HCT116 (cell line): Measurements from ENCODE around the gene HEPACAM2. TPM values are rescaled to one million over a fixed set of nuclear protein-coding genes. Genes with fewer than 3 reads are reported as not detected.

Source experiments
- ATAC-seq: fragments of 200-7000 bp; cut with Tn5 transposase; 2 replicates; pipeline ENCODE4 v1.9.1; 2020; ENCODE audit warnings: mild to moderate bottlenecking, moderate library complexity
- BruUV-seq: library from RNA; stranded (reverse); fragments of 400-500 nt; replicated peaks from 2 replicates; lab custom pipeline; 2021; lab: Mats Ljungman, UMichigan
- CTCF ChIA-PET: fragments of 300-600 bp; sonication (Branson Sonifier 250); formaldehyde crosslinking; loops from one replicate; lab custom pipeline; 2021; ENCODE audit warnings: antibody characterized with exemption; lab: Charles Lee
- POLR2A ChIA-PET: fragments of 300-600, 350-600 bp; sonication (Branson Sonifier 250); formaldehyde crosslinking; loops from one replicate; lab custom pipeline; 2021; ENCODE audit warnings: antibody characterized with exemption; lab: Charles Lee
- RAD21 ChIA-PET, 2 experiments: fragments of 300-600 bp; sonication (Branson Sonifier 250); formaldehyde crosslinking; loops; one replicate each; lab custom pipeline; 2023; ENCODE audit warnings: low total read pairs in 2 of 2; ENCODE audit not compliant: uncharacterized antibody in 2 of 2, unreplicated experiment in 2 of 2, low non-redundant PET in 1 of 2; lab: Charles Lee
- DNase-seq: peaks from one replicate; pipeline ENCODE4 v3.0.0-alpha.2; 2010; ENCODE audit warnings: low read depth, low spot score
- H2AFZ ChIP-seq: fragments of 200-600 bp; shearing (Covaris generic), sonication (generic); 2 replicates; pipeline ENCODE4 v1.6.1; 2017; ENCODE audit warnings: low read depth, mixed run types, mixed read lengths, antibody characterized with exemption, low read length; ENCODE audit not compliant: poor library complexity, severe bottlenecking
- H3K27ac ChIP-seq: 2 replicates; pipeline ENCODE4 v1.5.1; 2012; ENCODE audit warnings: low read depth, low read length
- H3K27me3 ChIP-seq: fragments of 200-600 bp; sonication (generic); 2 replicates; pipeline ENCODE4 v1.6.1; 2016; ENCODE audit warnings: mixed run types, low read length, mixed read lengths; ENCODE audit not compliant: insufficient read depth
- H3K36me3 ChIP-seq, 2 experiments: fragments of 200-500 bp in 1 of 2; fragments of 200-600 bp in 1 of 2; sonication (Bioruptor generic) in 1 of 2; sonication (generic) in 1 of 2; 2 replicates each; pipeline versions ENCODE4 v1.5.1 to v1.6.1; 2014 to 2016; ENCODE audit warnings: low read length in 2 of 2, inconsistent platforms in 1 of 2, mixed read lengths in 1 of 2, mixed run types in 1 of 2; ENCODE audit not compliant: insufficient read depth in 2 of 2, control insufficient read depth in 1 of 2
- H3K4me1 ChIP-seq, 2 experiments: fragments of 200-600 bp in 1 of 2; sonication (generic) in 1 of 2; 2 replicates each; pipeline versions ENCODE4 v1.5.1 to v1.6.1; 2012 to 2017; ENCODE audit warnings: low read length in 2 of 2, inconsistent platforms in 1 of 2, mild to moderate bottlenecking in 1 of 2, mixed read lengths in 1 of 2, mixed run types in 1 of 2, moderate library complexity in 1 of 2; ENCODE audit not compliant: insufficient read depth in 2 of 2, control insufficient read depth in 1 of 2
- H3K4me2 ChIP-seq: fragments of 200-600 bp; sonication (generic); 2 replicates; pipeline ENCODE4 v1.6.1; 2017; ENCODE audit warnings: mixed run types, low read length, mixed read lengths
- H3K4me3 ChIP-seq, 2 experiments: fragments of 200-600 bp in 1 of 2; sonication (generic) in 1 of 2; replicated peaks in 1 of 2; 2 replicates each; pipeline ENCODE4 v1.5.1; 2011 to 2016; ENCODE audit warnings: low read length in 2 of 2, control low read depth in 1 of 2, low read depth in 1 of 2, mild to moderate bottlenecking in 1 of 2, mixed read lengths in 1 of 2, mixed run types in 1 of 2
- H3K79me2 ChIP-seq: fragments of 200-600 bp; sonication (generic); 2 replicates; pipeline ENCODE4 v1.6.1; 2017; ENCODE audit warnings: mild to moderate bottlenecking, mixed run types, low read length, moderate library complexity, mixed read lengths; ENCODE audit not compliant: insufficient read depth
- H3K9ac ChIP-seq: fragments of 200-600 bp; sonication (generic); 2 replicates; pipeline ENCODE4 v1.6.1; 2016; ENCODE audit warnings: low read length, mixed read lengths
- H3K9me2 ChIP-seq: fragments of 200-600 bp; sonication (generic), shearing (Covaris generic); 2 replicates; pipeline ENCODE4 v1.6.1; 2017; ENCODE audit warnings: mixed run types, mild to moderate bottlenecking, moderate library complexity; ENCODE audit not compliant: insufficient read depth
- H3K9me3 ChIP-seq, 2 experiments: fragments of 200-500 bp in 1 of 2; fragments of 200-600 bp in 1 of 2; sonication (Bioruptor generic) in 1 of 2; sonication (generic) in 1 of 2; 2 replicates each; pipeline ENCODE4 v1.6.1; 2014 to 2017; ENCODE audit warnings: low read length in 2 of 2, mixed read lengths in 2 of 2, inconsistent platforms in 1 of 2, low read depth in 1 of 2, mild to moderate bottlenecking in 1 of 2, mixed run types in 1 of 2, moderate library complexity in 1 of 2; ENCODE audit not compliant: control insufficient read depth in 1 of 2, insufficient read depth in 1 of 2
- H4K20me1 ChIP-seq: fragments of 200-600 bp; sonication (generic), shearing (Covaris generic); 2 replicates; pipeline ENCODE4 v1.6.1; 2017; ENCODE audit warnings: mixed run types, mild to moderate bottlenecking, moderate library complexity; ENCODE audit not compliant: insufficient read depth
- CBX3 ChIP-seq: IDR thresholded peaks from 2 replicates; pipeline ENCODE4 v1.6.1; 2012; ENCODE audit warnings: low read depth
- CEBPB ChIP-seq: IDR thresholded peaks from 2 replicates; pipeline ENCODE4 v1.6.1; 2012; ENCODE audit warnings: low read depth
- EGR1 ChIP-seq: IDR thresholded peaks from 2 replicates; pipeline ENCODE4 v1.6.1; 2012; ENCODE audit warnings: low read depth
- ELF1 ChIP-seq: IDR thresholded peaks from 2 replicates; pipeline ENCODE4 v1.6.1; 2012; ENCODE audit warnings: low read depth, borderline replicate concordance
- EZH2 ChIP-seq: fragments of 200-600 bp; sonication (generic); IDR thresholded peaks from 2 replicates; pipeline ENCODE4 v1.6.1; 2017; ENCODE audit warnings: antibody characterized with exemption, mixed run types
- EZH2phosphoT487 ChIP-seq: fragments of 200-600 bp; IDR thresholded peaks from 2 replicates; pipeline ENCODE4 v1.6.1; 2018; ENCODE audit warnings: antibody characterized with exemption, borderline replicate concordance
- POLR2A ChIP-seq: IDR thresholded peaks from 2 replicates; pipeline ENCODE4 v1.7.0; 2011; ENCODE audit warnings: borderline replicate concordance; ENCODE audit not compliant: insufficient read depth, insufficient read length; ENCODE audit errors: extremely low read depth
- POLR2AphosphoS5 ChIP-seq: IDR thresholded peaks from 2 replicates; pipeline ENCODE4 v1.6.1; 2011; ENCODE audit warnings: mild to moderate bottlenecking, low read depth, low read length, moderate library complexity
- RAD21 ChIP-seq: IDR thresholded peaks from 2 replicates; pipeline ENCODE4 v1.6.1; 2012; ENCODE audit warnings: low read depth, mild to moderate bottlenecking
- SP1 ChIP-seq: IDR thresholded peaks from 2 replicates; pipeline ENCODE4 v1.6.1; 2012; ENCODE audit warnings: low read depth
- SRF ChIP-seq: IDR thresholded peaks from 2 replicates; pipeline ENCODE4 v1.6.1; 2012; ENCODE audit warnings: low read depth
- TCF7L2 ChIP-seq: IDR thresholded peaks from 2 replicates; pipeline ENCODE4 v1.7.0; 2011; ENCODE audit warnings: borderline replicate concordance, inconsistent platforms; ENCODE audit not compliant: insufficient read depth, insufficient read length; ENCODE audit errors: extremely low read depth
- YY1 ChIP-seq: IDR thresholded peaks from 2 replicates; pipeline ENCODE4 v1.6.1; 2011; ENCODE audit warnings: low read length, low read depth, moderate library complexity, mild to moderate bottlenecking; ENCODE audit not compliant: insufficient replicate concordance; ENCODE audit errors: extremely low read depth
- ZBTB33 ChIP-seq: IDR thresholded peaks from 2 replicates; pipeline ENCODE4 v1.6.1; 2011; ENCODE audit warnings: mild to moderate bottlenecking, low read length, moderate library complexity; ENCODE audit not compliant: insufficient replicate concordance; ENCODE audit errors: extremely low read depth
- intact Hi-C: fragments of 100-400 bp; cut with micrococcal nuclease; formaldehyde crosslinking; loops from 2 replicates; pipeline ENCODE4 v1.10.0; 2022
- total RNA-seq: library from RNA; stranded (reverse); gene quantifications from one replicate; pipeline ENCODE4 v1.2.1, GENCODE V29; 2021; ENCODE audit not compliant: unreplicated experiment
- TF ChIP-seq, protein P1 (sequence below), 3 experiments: fragments of 200-600 bp in 1 of 3; sonication (generic) in 1 of 3; IDR thresholded peaks in 2 of 3; conservative IDR thresholded peaks in 1 of 3; 2 replicates each; pipeline ENCODE4 v1.5.1; 2012 to 2017; ENCODE audit warnings: low read depth in 2 of 3, low read length in 2 of 3, antibody characterized with exemption in 1 of 3, borderline replicate concordance in 1 of 3, control low read depth in 1 of 3, mild to moderate bottlenecking in 1 of 3, mixed read lengths in 1 of 3, mixed run types in 1 of 3, moderate library complexity in 1 of 3; ENCODE audit not compliant: insufficient read depth in 1 of 3

Gene HEPACAM2
- total RNA-seq, 1 experiment from 2014 or later: not detected

DNA sequence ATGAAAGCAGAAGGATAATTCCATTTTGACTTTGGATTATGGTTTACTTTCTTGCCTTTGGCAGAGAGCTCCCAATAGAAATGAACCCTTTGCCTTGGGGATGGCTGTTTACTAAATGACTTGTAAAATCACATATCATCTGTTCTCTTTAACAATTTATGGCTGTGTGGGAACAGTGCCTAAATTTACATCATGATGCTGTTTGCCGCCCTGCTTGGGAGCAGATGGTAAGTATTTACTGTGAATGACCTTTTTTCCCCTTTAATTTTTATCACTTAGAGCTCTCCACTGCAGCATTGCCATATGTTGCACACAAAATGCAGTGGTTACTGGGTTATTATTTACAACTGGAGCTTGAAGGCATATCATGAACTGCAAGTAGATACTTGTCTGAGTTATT lies 13.4 kb downstream of the HEPACAM2 start:
- Histone ChIP-seq H3K36me3 (no peaks in the 10 kb centered on the region), H4K20me1 (no peaks in the 10 kb centered on the region)
- ATAC-seq: no peak
- TF ChIP-seq ELF1: no peak
- TF ChIP-seq TCF7L2: no peak
- no peak for TF ChIP-seq EZH2phosphoT487
- TF ChIP-seq EGR1: no peak
- TF ChIP-seq POLR2AphosphoS5: no peak
- no peak for TF ChIP-seq YY1
- TF ChIP-seq, all 23 proteins: peak for 0
- ChIA-PET CTCF (no interaction called here), POLR2A (no interaction called here), RAD21 (no interaction called here)
- H3K9me2 ChIP-seq: no peaks in the 10 kb centered on the region
- intact Hi-C loops: no loop called here
- peaks cover 37% of the 10 kb centered on the region for H3K27me3 ChIP-seq
- no peak overlapping the region for H3K27ac ChIP-seq
- DNase-seq: no peak
- H3K9me3 ChIP-seq: no peaks in the 10 kb centered on the region
- no peaks in the 10 kb centered on the region for H3K4me1 ChIP-seq
- H3K79me2 ChIP-seq: no peaks in the 10 kb centered on the region
- no peak overlapping the region for H3K4me2 ChIP-seq
- no TSS peak for BruUV-seq
- no peak overlapping the region for H3K4me3 ChIP-seq
- no peak overlapping the region for H3K9ac ChIP-seq
- H2AFZ ChIP-seq: no peak overlapping the region

GRCh38 chr7:93211228-93211818 lies 14.9 kb downstream of the HEPACAM2 start:
- Histone ChIP-seq H3K27ac (no peak overlapping the region), H3K79me2 (no peaks in the 10 kb centered on the region), H3K4me3 (no peak overlapping the region), H3K9ac (no peak overlapping the region), H3K27me3 (peaks cover 33% of the 10 kb centered on the region), H2AFZ (no peak overlapping the region), H3K9me2 (no peaks in the 10 kb centered on the region), H3K4me2 (no peak overlapping the region), H3K4me1 (no peaks in the 10 kb centered on the region), H3K9me3 (no peaks in the 10 kb centered on the region), H4K20me1 (no peaks in the 10 kb centered on the region), H3K36me3 (no peaks in the 10 kb centered on the region)
- intact Hi-C loops: no loop called here
- ChIA-PET POLR2A (no interaction called here), CTCF (no interaction called here), RAD21 (no interaction called here)
- BruUV-seq: no TSS peak
- DNase-seq (no peak), ATAC-seq (no peak)
- no peak for TF ChIP-seq SRF
- no peak for TF ChIP-seq TCF7L2
- TF ChIP-seq CEBPB: no peak
- no peak for TF ChIP-seq ZBTB33
- TF ChIP-seq POLR2A: no peak
- no peak for TF ChIP-seq CBX3
- TF ChIP-seq, protein P1, sequence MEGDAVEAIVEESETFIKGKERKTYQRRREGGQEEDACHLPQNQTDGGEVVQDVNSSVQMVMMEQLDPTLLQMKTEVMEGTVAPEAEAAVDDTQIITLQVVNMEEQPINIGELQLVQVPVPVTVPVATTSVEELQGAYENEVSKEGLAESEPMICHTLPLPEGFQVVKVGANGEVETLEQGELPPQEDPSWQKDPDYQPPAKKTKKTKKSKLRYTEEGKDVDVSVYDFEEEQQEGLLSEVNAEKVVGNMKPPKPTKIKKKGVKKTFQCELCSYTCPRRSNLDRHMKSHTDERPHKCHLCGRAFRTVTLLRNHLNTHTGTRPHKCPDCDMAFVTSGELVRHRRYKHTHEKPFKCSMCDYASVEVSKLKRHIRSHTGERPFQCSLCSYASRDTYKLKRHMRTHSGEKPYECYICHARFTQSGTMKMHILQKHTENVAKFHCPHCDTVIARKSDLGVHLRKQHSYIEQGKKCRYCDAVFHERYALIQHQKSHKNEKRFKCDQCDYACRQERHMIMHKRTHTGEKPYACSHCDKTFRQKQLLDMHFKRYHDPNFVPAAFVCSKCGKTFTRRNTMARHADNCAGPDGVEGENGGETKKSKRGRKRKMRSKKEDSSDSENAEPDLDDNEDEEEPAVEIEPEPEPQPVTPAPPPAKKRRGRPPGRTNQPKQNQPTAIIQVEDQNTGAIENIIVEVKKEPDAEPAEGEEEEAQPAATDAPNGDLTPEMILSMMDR (IDR thresholded peaks at IDR 0.05 in 2 of 3, conservative IDR thresholded peaks at IDR 0.05 in 1 of 3; ENCODE audit: borderline replicate concordance in 1 of 3, insufficient read depth in 1 of 3, low read depth in 2 of 3, low read length in 2 of 3): no peak
- no peak for TF ChIP-seq ELF1
- no peak for TF ChIP-seq RAD21
- no peak for TF ChIP-seq EZH2
- TF ChIP-seq SP1: no peak
- no peak for TF ChIP-seq EGR1
